Activated CD4-positive, alpha-beta T cell treated with anti-CD3 and anti-CD28 coated beads, Interleukin-2, amount 50 U/mL, for 24 hours (primary cell): ENCODE data around the gene PPM1L.
"Not testable (repeated sequence)": the region's sequence is repeated elsewhere in the genome, so short reads cannot be mapped to it uniquely, and the experiment has no call there.

Source experiments
- DNase-seq, 2 donors: peaks; one replicate each; pipeline ENCODE4 v3.0.0-alpha.2; 2020; ENCODE audit warnings: low read depth in 1 of 2, low spot score in 1 of 2

Gene PPM1L

GRCh38 chr3:160755776-160756304, at the start of gene PPM1L:
PPM1L (plus strand) TSS chr3:160756231.
- DNase-seq = peak; percentile 17 to 32

GRCh38 chr3:160707187-160707794, 48.7 kb upstream of the PPM1L start:
- DNase-seq = peak in 1 of 2 donors; percentile 20

- no peak for DNase-seq
Measured at GRCh38 chr3:160709477-160710182, 46.4 kb upstream of the PPM1L start.

- DNase-seq = not testable (repeated sequence)
Measured at GRCh38 chr3:160713144-160713543, 42.9 kb upstream of the PPM1L start.

- no peak for DNase-seq
Measured at GRCh38 chr3:160719710-160720109, 36.3 kb upstream of the PPM1L start.

- no peak for DNase-seq
Measured at GRCh38 chr3:160720123-160720746, 35.8 kb upstream of the PPM1L start.

GRCh38 chr3:160722331-160722730, 33.7 kb upstream of the PPM1L start:
- DNase-seq = no peak

- DNase-seq = no peak
Measured at GRCh38 chr3:160725338-160725737, 30.7 kb upstream of the PPM1L start.

- DNase-seq = no peak
Measured at GRCh38 chr3:160735826-160736225, 20.2 kb upstream of the PPM1L start.

GRCh38 chr3:160738048-160738447, 18.0 kb upstream of the PPM1L start:
- DNase-seq = no peak

- DNase-seq = no peak
Measured at GRCh38 chr3:160739079-160739478, 17.0 kb upstream of the PPM1L start.

- no peak for DNase-seq
Measured at GRCh38 chr3:160746976-160747375, 9.1 kb upstream of the PPM1L start.

- DNase-seq = no peak
Measured at GRCh38 chr3:160747422-160747821, 8.6 kb upstream of the PPM1L start.

- DNase-seq = no peak
Measured at GRCh38 chr3:160748231-160748630, 7.8 kb upstream of the PPM1L start.

GRCh38 chr3:160748787-160749186, 7.2 kb upstream of the PPM1L start:
- no peak for DNase-seq

GRCh38 chr3:160753953-160754352, 2.1 kb upstream of the PPM1L start:
- no peak for DNase-seq

- peak in 1 of 2 donors; percentile 7 for DNase-seq
Measured at GRCh38 chr3:160754371-160754854, 1.6 kb upstream of the PPM1L start.

GRCh38 chr3:160754855-160755747, 930 bp upstream of the PPM1L start:
- DNase-seq = peak; percentile 73 to 84

GRCh38 chr3:160757233-160758106, 1.4 kb downstream of the PPM1L start:
- DNase-seq = no peak
